ENCODE measurements around the gene STON2. TPM values are rescaled to one million over a fixed set of nuclear protein-coding genes. Genes with fewer than 3 reads are reported as not detected.

STON2 gene
- total and polyA plus RNA-seq, 4 donors, result 3.1 to 27.6 (median 15.2) TPM

DNA sequence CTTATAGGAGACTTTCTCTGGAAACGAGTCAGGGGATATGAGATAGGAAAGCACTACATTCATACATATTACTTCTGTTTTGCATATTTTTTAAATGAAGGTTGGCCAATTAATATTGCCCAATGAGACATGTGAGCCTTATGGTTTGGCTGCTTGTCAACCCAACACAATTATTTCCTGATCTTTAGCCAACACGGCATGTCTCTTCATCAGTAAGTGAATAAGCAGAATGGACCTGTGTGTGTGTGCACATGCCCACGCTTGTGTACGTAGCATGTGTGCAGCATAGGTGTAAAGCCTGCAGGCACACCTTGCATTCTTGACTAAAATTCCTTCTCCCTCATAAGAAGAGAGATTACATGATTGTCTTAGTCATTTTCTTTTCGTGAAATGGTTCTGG lies 88.3 kb downstream of the STON2 start:
- peaks cover 0 to 2% (median 0%) of the 10 kb centered on the region in 4 donors for H3K9me3 ChIP-seq (ENCODE audit: control insufficient read depth in 4 of 4, insufficient read depth in 3 of 4, low read length in 3 of 4)

DNA sequence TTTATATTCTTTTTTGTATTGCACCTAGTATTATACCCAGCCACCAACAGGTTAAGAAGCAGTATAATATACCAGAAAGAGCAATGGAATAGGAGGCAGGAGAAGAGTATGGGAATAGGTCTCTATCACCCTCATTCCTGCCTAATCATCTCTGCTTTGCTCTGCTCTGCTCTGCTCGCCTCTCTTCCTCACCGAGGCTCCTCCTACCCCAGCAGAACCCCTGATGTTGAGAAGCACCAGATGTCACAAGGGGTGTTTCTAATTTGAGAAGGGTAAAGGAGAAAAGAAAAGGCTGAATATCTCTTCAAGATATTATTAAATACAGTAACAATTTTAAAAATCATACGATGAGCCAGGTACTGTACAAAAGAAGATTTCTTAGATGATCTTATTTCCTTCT lies 89.0 kb downstream of the STON2 start:
- Histone ChIP-seq H3K9me3 (ENCODE audit: control insufficient read depth in 4 of 4, insufficient read depth in 3 of 4, low read length in 3 of 4) (peaks cover 0 to 2% (median 0%) of the 10 kb centered on the region in 4 donors), H3K27me3 (ENCODE audit: control insufficient read depth in 3 of 3, insufficient read depth in 3 of 3, low read length in 2 of 3) (no peaks in the 10 kb centered on the region), H3K27ac (ENCODE audit: low read depth in 1 of 2, low read length in 1 of 2) (no peak overlapping the region), H3K4me1 (ENCODE audit: control insufficient read depth in 5 of 5, insufficient read depth in 5 of 5, low read length in 5 of 5) (peaks cover 0 to 9% (median 4%) of the 10 kb centered on the region in 5 donors), H3K4me3 (no peak overlapping the region), H3K36me3 (ENCODE audit: control insufficient read depth in 4 of 4, insufficient read depth in 4 of 4, low read length in 4 of 4) (no peaks in the 10 kb centered on the region), H3K9ac (ENCODE audit: insufficient read depth in 1 of 2, low read length in 2 of 2) (no peak overlapping the region)
- TF ChIP-seq, protein P1, sequence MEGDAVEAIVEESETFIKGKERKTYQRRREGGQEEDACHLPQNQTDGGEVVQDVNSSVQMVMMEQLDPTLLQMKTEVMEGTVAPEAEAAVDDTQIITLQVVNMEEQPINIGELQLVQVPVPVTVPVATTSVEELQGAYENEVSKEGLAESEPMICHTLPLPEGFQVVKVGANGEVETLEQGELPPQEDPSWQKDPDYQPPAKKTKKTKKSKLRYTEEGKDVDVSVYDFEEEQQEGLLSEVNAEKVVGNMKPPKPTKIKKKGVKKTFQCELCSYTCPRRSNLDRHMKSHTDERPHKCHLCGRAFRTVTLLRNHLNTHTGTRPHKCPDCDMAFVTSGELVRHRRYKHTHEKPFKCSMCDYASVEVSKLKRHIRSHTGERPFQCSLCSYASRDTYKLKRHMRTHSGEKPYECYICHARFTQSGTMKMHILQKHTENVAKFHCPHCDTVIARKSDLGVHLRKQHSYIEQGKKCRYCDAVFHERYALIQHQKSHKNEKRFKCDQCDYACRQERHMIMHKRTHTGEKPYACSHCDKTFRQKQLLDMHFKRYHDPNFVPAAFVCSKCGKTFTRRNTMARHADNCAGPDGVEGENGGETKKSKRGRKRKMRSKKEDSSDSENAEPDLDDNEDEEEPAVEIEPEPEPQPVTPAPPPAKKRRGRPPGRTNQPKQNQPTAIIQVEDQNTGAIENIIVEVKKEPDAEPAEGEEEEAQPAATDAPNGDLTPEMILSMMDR (IDR thresholded peaks at IDR 0.05; ENCODE audit: control extremely low read depth, extremely low read depth), result no peak
- DNase-seq (peak in 2 of 3 donors; percentile 41 to 66), ATAC-seq (ENCODE audit: insufficient read depth, low FRiP score) (peak; percentile 46)
- WGBS, 2 donors, result 23 to 47% methylated on average over 3 of the region's 3 CpGs

More for the DNA sequence above, 88.3 kb downstream of the STON2 start:
- no peaks in the 10 kb centered on the region for H3K27me3 ChIP-seq (ENCODE audit: control insufficient read depth in 3 of 3, insufficient read depth in 3 of 3, low read length in 2 of 3)
- H3K4me1 ChIP-seq (ENCODE audit: control insufficient read depth in 5 of 5, insufficient read depth in 5 of 5, low read length in 5 of 5), result peaks cover 0 to 9% (median 4%) of the 10 kb centered on the region in 5 donors
- H3K36me3 ChIP-seq (ENCODE audit: control insufficient read depth in 4 of 4, insufficient read depth in 4 of 4, low read length in 4 of 4), result no peaks in the 10 kb centered on the region
- TF ChIP-seq, protein P1 (IDR thresholded peaks at IDR 0.05; ENCODE audit: control extremely low read depth, extremely low read depth), result no peak
- 43 to 50% methylated on average over 5 of the region's 5 CpGs for WGBS, 2 donors
- no peak overlapping the region for H3K9ac ChIP-seq (ENCODE audit: insufficient read depth in 1 of 2, low read length in 2 of 2)
- no peak overlapping the region for H3K27ac ChIP-seq (ENCODE audit: low read depth in 1 of 2, low read length in 1 of 2)
- H3K4me3 ChIP-seq, result no peak overlapping the region
- no peak for ATAC-seq (ENCODE audit: insufficient read depth, low FRiP score)
- DNase-seq, result peak in 2 of 3 donors; percentile 31 to 42

DNA sequence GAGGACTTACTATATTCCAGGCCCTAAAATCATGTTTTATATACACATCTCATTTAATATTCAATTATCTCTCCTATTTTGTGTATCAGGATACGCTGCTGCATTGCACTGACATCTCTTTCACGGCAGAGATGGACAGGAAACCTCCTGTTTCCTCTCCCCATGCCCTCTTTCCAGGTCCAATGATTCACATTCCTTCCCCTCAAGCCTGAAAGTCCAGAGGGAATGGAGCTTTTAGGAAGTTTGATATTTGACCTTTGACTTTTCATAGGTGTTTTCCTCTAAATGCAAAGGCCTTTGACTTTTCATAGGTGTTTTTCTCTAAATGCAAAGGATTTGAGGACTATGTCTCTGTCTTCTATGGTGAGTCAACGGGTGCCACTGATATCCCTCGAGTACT lies 89.5 kb downstream of the STON2 start:
- no peak overlapping the region for H3K27ac ChIP-seq (ENCODE audit: low read depth in 1 of 2, low read length in 1 of 2)
- H3K36me3 ChIP-seq (ENCODE audit: control insufficient read depth in 4 of 4, insufficient read depth in 4 of 4, low read length in 4 of 4), result no peaks in the 10 kb centered on the region
- H3K4me1 ChIP-seq (ENCODE audit: control insufficient read depth in 5 of 5, insufficient read depth in 5 of 5, low read length in 5 of 5), result peaks cover 0 to 9% (median 4%) of the 10 kb centered on the region in 5 donors
- 64 to 68% methylated on average over 4 of the region's 4 CpGs for WGBS, 2 donors
- H3K9ac ChIP-seq (ENCODE audit: insufficient read depth in 1 of 2, low read length in 2 of 2), result no peak overlapping the region
- TF ChIP-seq, protein P1 (IDR thresholded peaks at IDR 0.05; ENCODE audit: control extremely low read depth, extremely low read depth), result no peak
- ATAC-seq (ENCODE audit: insufficient read depth, low FRiP score) (no peak), DNase-seq (peak in 1 of 3 donors; percentile 37)
- H3K27me3 ChIP-seq (ENCODE audit: control insufficient read depth in 3 of 3, insufficient read depth in 3 of 3, low read length in 2 of 3), result no peaks in the 10 kb centered on the region
- H3K9me3 ChIP-seq (ENCODE audit: control insufficient read depth in 4 of 4, insufficient read depth in 3 of 4, low read length in 3 of 4), result peaks cover 0 to 2% (median 0%) of the 10 kb centered on the region in 4 donors
- H3K4me3 ChIP-seq, result no peak overlapping the region

DNA sequence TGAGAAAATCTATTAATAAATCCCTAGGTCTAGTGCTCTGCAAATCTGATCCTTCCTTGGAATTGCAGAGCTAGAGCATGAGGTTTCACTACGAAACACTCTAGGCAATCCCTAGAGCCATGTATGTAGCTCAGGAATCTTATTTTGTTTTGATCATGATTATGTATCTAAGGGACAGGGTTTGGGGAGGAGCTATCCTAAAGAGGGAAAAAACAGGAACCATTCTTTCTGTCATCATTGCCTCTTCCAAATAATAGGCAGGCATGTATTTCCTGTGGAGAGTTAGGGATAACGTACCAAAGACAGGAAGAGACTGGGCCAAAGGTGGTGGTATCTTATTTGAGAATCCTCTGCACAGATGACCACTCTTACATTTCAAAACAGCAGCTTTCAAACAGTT lies 90.6 kb downstream of the STON2 start:
- peaks cover 0 to 9% (median 0%) of the 10 kb centered on the region in 5 donors for H3K4me1 ChIP-seq (ENCODE audit: control insufficient read depth in 5 of 5, insufficient read depth in 5 of 5, low read length in 5 of 5)
- H3K27ac ChIP-seq (ENCODE audit: low read depth in 1 of 2, low read length in 1 of 2), result no peak overlapping the region
- H3K36me3 ChIP-seq (ENCODE audit: control insufficient read depth in 4 of 4, insufficient read depth in 4 of 4, low read length in 4 of 4), result no peaks in the 10 kb centered on the region
- 63 to 64% methylated on average over 2 of the region's 2 CpGs for WGBS, 2 donors
- no peak overlapping the region for H3K9ac ChIP-seq (ENCODE audit: insufficient read depth in 1 of 2, low read length in 2 of 2)
- peaks cover 0 to 2% (median 0%) of the 10 kb centered on the region in 4 donors for H3K9me3 ChIP-seq (ENCODE audit: control insufficient read depth in 4 of 4, insufficient read depth in 3 of 4, low read length in 3 of 4)
- H3K27me3 ChIP-seq (ENCODE audit: control insufficient read depth in 3 of 3, insufficient read depth in 3 of 3, low read length in 2 of 3), result no peaks in the 10 kb centered on the region
- TF ChIP-seq, protein P1 (IDR thresholded peaks at IDR 0.05; ENCODE audit: control extremely low read depth, extremely low read depth), result no peak
- no peak overlapping the region for H3K4me3 ChIP-seq
- DNase-seq (no peak), ATAC-seq (ENCODE audit: insufficient read depth, low FRiP score) (no peak)
